SU-DHL-6 (cell line): ENCODE data around the gene WWOX.
"Not testable (repeated sequence)": the region's sequence is repeated elsewhere in the genome, so short reads cannot be mapped to it uniquely, and the experiment has no call there.

Experiments used
- H2AFZ ChIP-seq: fragments of 200-600 bp; sonication (generic); 2 replicates; pipeline ENCODE4 v1.6.1; 2014; ENCODE audit warnings: low read depth, mild to moderate bottlenecking, moderate library complexity, mixed read lengths, antibody characterized with exemption, low read length; ENCODE audit not compliant: severe bottlenecking
- H3F3A ChIP-seq: fragments of 200-600 bp; shearing (Covaris generic); 2 replicates; pipeline ENCODE4 v1.6.0; 2016; ENCODE audit warnings: antibody characterized with exemption, mild to moderate bottlenecking; ENCODE audit not compliant: insufficient read depth
- H3K27ac ChIP-seq: fragments of 200-600 bp; sonication (generic); 2 replicates; pipeline ENCODE4 v1.5.1; 2016; ENCODE audit warnings: low read depth, mild to moderate bottlenecking, low read length, moderate library complexity, mixed read lengths
- H3K27me3 ChIP-seq: fragments of 200-600 bp; sonication (generic), shearing (Covaris generic); 2 replicates; pipeline ENCODE4 v1.6.0; 2014; ENCODE audit warnings: mild to moderate bottlenecking, low read length
- H3K36me3 ChIP-seq: fragments of 200-600 bp; sonication (generic); 2 replicates; pipeline ENCODE4 v1.6.1; 2014; ENCODE audit warnings: mild to moderate bottlenecking, low read length, mixed read lengths
- H3K4me2 ChIP-seq: fragments of 300-600, 200-600 bp; shearing (Covaris generic), sonication (generic); 2 replicates; pipeline ENCODE4 v1.6.0; 2014; ENCODE audit warnings: low read length, low read depth, mild to moderate bottlenecking; ENCODE audit not compliant: poor library complexity, severe bottlenecking
- H3K4me3 ChIP-seq: fragments of 200-600 bp; sonication (generic); 2 replicates; pipeline ENCODE4 v1.5.1; 2014; ENCODE audit warnings: antibody characterized with exemption, low read length, mild to moderate bottlenecking, mixed read lengths; ENCODE audit not compliant: insufficient read depth, poor library complexity, severe bottlenecking
- H3K79me2 ChIP-seq: fragments of 200-600 bp; sonication (generic); 2 replicates; pipeline ENCODE4 v1.6.1; 2014; ENCODE audit warnings: mild to moderate bottlenecking, low read length, moderate library complexity; ENCODE audit not compliant: insufficient read depth
- H3K9ac ChIP-seq: fragments of 200-600 bp; sonication (generic); 2 replicates; pipeline ENCODE4 v1.7.0; 2014; ENCODE audit warnings: mild to moderate bottlenecking, low read length
- H3K9me2 ChIP-seq: fragments of 200-600 bp; sonication (generic); replicated peaks from 2 replicates; pipeline ENCODE4 v1.6.1; 2014; ENCODE audit warnings: low read length; ENCODE audit not compliant: insufficient read depth
- H3K9me3 ChIP-seq: fragments of 200-600 bp; sonication (generic); 2 replicates; pipeline ENCODE4 v1.6.1; 2014; ENCODE audit warnings: low read length, mixed read lengths; ENCODE audit not compliant: insufficient read depth
- H4K20me1 ChIP-seq: fragments of 200-600 bp; sonication (generic); 2 replicates; pipeline ENCODE4 v1.6.1; 2014; ENCODE audit warnings: low read depth, mild to moderate bottlenecking, antibody characterized with exemption, low read length, moderate library complexity, mixed read lengths
- EZH2phosphoT487 ChIP-seq: fragments of 200-600 bp; sonication (generic), shearing (Covaris generic); conservative IDR thresholded peaks from 2 replicates; pipeline ENCODE4 v1.6.1; 2018; ENCODE audit warnings: mild to moderate bottlenecking, antibody characterized with exemption, low read length, moderate library complexity, mixed read lengths
- TF ChIP-seq, protein P1 (sequence below): fragments of 200-600 bp; sonication (generic); IDR thresholded peaks from one replicate; pipeline ENCODE4 v1.5.1; 2017; ENCODE audit warnings: antibody characterized with exemption, mild to moderate bottlenecking, low read length, moderate library complexity; ENCODE audit not compliant: insufficient read depth, poor library complexity, severe bottlenecking

The WWOX gene

DNA sequence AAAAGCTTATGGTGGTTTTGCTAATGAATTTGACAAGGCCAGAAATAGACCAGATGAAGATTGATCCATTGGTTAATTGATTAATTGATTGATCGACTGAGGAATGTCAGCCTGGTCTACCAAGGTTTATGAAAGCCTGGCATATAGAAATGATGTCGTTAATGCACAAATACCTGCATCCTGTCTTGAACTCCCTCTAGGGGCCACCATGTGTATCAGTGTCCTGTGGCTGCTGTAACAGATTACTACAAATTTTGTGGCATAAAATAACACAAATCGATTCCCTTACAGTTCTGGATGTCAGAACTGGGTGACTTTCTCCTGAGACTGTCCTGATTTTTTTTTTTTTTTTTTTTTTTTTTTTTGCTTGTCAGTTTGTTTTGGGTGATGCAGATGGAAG lies 947.9 kb downstream of the WWOX start:
- H3K4me3 ChIP-seq: no peak overlapping the region
- H3K27me3 ChIP-seq: no peaks in the 10 kb centered on the region
- no peak overlapping the region for H2AFZ ChIP-seq

DNA sequence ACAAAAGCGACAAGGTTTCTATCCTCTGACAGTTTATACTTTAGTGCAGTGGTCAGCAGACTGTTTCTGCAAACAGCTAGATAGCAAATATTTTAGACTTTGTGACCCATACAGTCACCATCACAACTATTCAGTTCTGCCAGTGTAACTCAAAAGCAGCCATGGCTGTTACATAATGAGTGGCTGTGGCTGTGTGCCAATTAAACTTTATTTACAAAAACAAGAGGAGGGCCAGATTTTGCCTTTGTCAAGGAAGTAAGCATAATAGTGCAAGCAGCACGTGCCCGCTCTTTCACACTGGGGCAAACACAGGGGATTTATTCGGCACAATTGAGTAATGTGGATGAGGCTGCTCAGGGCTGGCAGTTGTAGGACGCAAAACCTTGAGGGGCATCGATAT lies 949.6 kb downstream of the WWOX start:
- no peak overlapping the region for H3K4me2 ChIP-seq
- no peak for TF ChIP-seq EZH2phosphoT487
- TF ChIP-seq, protein P1, sequence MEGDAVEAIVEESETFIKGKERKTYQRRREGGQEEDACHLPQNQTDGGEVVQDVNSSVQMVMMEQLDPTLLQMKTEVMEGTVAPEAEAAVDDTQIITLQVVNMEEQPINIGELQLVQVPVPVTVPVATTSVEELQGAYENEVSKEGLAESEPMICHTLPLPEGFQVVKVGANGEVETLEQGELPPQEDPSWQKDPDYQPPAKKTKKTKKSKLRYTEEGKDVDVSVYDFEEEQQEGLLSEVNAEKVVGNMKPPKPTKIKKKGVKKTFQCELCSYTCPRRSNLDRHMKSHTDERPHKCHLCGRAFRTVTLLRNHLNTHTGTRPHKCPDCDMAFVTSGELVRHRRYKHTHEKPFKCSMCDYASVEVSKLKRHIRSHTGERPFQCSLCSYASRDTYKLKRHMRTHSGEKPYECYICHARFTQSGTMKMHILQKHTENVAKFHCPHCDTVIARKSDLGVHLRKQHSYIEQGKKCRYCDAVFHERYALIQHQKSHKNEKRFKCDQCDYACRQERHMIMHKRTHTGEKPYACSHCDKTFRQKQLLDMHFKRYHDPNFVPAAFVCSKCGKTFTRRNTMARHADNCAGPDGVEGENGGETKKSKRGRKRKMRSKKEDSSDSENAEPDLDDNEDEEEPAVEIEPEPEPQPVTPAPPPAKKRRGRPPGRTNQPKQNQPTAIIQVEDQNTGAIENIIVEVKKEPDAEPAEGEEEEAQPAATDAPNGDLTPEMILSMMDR: no peak
- H3K27me3 ChIP-seq: no peaks in the 10 kb centered on the region
- no peaks in the 10 kb centered on the region for H3K9me3 ChIP-seq
- no peaks in the 10 kb centered on the region for H3K36me3 ChIP-seq
- no peaks in the 10 kb centered on the region for H4K20me1 ChIP-seq
- H3F3A ChIP-seq: no peaks in the 10 kb centered on the region
- no peak overlapping the region for H3K27ac ChIP-seq
- H2AFZ ChIP-seq: no peak overlapping the region
- no peak overlapping the region for H3K9ac ChIP-seq
- H3K4me3 ChIP-seq: no peak overlapping the region
- no peaks in the 10 kb centered on the region for H3K79me2 ChIP-seq
- H3K9me2 ChIP-seq: no peaks in the 10 kb centered on the region

More for the DNA sequence above, 947.9 kb downstream of the WWOX start:
- Histone ChIP-seq H3K27ac (no peak overlapping the region), H3K79me2 (no peaks in the 10 kb centered on the region), H3K9me3 (no peaks in the 10 kb centered on the region), H3K36me3 (no peaks in the 10 kb centered on the region), H3K9ac (no peak overlapping the region), H3K9me2 (no peaks in the 10 kb centered on the region), H4K20me1 (no peaks in the 10 kb centered on the region), H3F3A (no peaks in the 10 kb centered on the region), H3K4me2 (no peak overlapping the region)
- TF ChIP-seq, protein P1: peak; percentile 29
- no peak for TF ChIP-seq EZH2phosphoT487

DNA sequence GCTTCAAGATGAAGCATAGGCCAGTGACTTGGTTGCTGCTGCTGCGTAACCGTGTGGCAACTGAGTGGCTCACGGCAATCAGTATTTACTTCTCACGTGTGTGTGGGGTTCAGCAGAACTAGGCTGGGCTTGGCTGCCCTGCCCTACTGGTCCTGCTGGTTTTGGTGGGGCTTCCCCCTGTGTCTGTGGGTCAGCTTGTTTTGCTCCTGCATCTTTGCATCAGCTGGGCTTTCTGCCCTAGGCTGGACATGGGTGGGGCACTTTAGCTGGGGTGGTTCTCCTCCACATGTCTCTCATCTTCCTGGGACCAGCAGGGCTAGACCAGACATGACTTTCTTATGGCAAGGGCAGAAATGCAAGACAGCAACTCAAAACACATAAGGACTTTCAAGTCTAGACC lies 950.6 kb downstream of the WWOX start:
- no peak overlapping the region for H3K9ac ChIP-seq
- H3K27ac ChIP-seq: no peak overlapping the region
- H3K4me3 ChIP-seq: no peak overlapping the region
- H3K36me3 ChIP-seq: no peaks in the 10 kb centered on the region
- H3K79me2 ChIP-seq: no peaks in the 10 kb centered on the region
- no peak overlapping the region for H2AFZ ChIP-seq
- TF ChIP-seq EZH2phosphoT487: no peak
- TF ChIP-seq, protein P1: no peak
- H3K4me2 ChIP-seq: no peak overlapping the region
- no peaks in the 10 kb centered on the region for H4K20me1 ChIP-seq
- H3K9me3 ChIP-seq: no peaks in the 10 kb centered on the region
- H3F3A ChIP-seq: no peaks in the 10 kb centered on the region
- H3K9me2 ChIP-seq: no peaks in the 10 kb centered on the region
- H3K27me3 ChIP-seq: no peaks in the 10 kb centered on the region

DNA sequence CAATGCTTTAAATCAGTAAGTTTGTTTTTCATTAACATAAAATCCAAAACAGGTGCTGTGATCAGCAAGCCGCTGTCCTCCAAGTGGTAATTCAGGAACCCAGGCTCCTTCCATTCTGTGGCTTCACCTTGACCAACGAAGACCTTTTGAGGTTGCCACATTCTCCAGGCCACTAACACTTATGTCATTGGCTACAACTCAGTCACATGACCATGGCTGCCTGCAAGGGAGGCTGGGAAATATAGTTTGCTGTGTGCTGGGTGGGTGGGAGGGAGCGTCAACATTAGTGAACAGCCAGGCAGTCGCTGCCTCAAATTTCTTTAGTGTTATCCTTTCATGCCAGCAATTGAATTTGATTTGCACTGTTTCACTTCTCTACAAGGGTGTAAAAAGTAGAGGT lies 951.9 kb downstream of the WWOX start:
- TF ChIP-seq, protein P1: no peak
- TF ChIP-seq EZH2phosphoT487: no peak
- Histone ChIP-seq H2AFZ (no peak overlapping the region), H3K9me2 (no peaks in the 10 kb centered on the region), H3K4me3 (no peak overlapping the region), H3K36me3 (no peaks in the 10 kb centered on the region), H3K9ac (no peak overlapping the region), H4K20me1 (no peaks in the 10 kb centered on the region), H3K4me2 (no peak overlapping the region), H3F3A (no peaks in the 10 kb centered on the region), H3K27ac (no peak overlapping the region), H3K27me3 (no peaks in the 10 kb centered on the region), H3K79me2 (no peaks in the 10 kb centered on the region), H3K9me3 (no peaks in the 10 kb centered on the region)

DNA sequence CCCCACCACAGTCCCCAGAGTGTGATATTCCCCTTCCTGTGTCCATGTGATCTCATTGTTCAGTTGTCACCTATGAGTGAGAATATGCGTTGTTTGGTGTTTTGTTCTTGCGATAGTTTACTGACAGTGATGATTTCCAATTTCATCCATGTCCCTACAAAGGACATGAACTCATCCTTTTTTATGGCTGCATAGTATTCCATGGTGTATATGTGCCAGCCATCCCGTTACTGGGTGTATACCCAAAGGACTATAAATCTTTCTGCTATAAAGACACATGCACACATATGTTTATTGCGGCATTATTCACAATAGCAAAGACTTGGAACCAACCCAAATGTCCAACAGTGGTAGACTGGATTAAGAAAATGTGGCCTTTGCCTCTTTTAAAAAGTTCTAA lies 952.7 kb downstream of the WWOX start:
- H3K4me2 ChIP-seq, H3K4me3 ChIP-seq, H4K20me1 ChIP-seq, H3K79me2 ChIP-seq, H3K9me3 ChIP-seq, H3K9me2 ChIP-seq, H2AFZ ChIP-seq, H3K36me3 ChIP-seq, H3K27me3 ChIP-seq, H3F3A ChIP-seq, H3K27ac ChIP-seq, H3K9ac ChIP-seq: not testable (repeated sequence)
